DMS53 treated with DMSO at 0.1 percent for 48 hours (cell line): ENCODE measurements around the gene RAD21L1.
A peak's percentile ranks its signal among the peaks of the same experiment; 100 is the strongest.
"Not testable (repeated sequence)": the region's sequence is repeated elsewhere in the genome, so short reads cannot be mapped to it uniquely, and the experiment has no call there.

Experiments used
- DNase-seq: peaks from one replicate; lab custom pipeline; 2025; ENCODE audit not compliant: unreplicated experiment; lab: John Stamatoyannopoulos, UW

Gene RAD21L1

DNA sequence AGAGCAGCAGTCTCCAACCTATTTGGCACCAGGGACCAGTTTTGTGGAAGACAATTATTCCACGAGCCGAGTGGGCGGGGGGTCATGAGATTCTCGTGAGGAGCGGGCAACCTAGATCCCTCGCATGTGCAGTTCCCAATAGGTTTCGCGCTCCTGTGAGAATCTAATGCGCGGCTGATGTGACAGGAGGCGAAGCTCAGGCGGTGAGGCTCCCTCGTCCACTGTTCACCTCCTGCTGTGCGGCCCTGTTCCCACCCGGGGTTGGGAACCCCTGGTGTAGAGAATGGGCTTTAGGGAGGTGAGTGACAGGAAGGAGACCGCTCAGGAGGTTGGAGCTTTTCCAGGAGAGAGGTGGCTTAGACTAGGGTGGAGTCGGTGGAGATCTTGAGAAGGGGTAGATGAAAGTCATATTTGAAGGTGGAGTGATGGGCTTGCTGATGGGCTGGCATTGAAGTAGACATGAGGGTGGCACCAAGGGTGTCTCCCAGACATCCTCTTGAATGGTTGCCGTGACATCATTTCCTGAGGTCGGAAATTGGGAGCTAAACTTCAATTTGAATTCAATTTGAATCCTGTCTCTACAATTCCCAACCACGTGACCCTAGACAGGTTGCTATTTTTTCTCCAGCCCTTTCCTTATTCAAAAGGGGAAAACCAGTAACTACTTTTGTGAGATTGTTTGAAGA lies 1.5 kb upstream of the RAD21L1 start:
- DNase-seq, result no peak

DNA sequence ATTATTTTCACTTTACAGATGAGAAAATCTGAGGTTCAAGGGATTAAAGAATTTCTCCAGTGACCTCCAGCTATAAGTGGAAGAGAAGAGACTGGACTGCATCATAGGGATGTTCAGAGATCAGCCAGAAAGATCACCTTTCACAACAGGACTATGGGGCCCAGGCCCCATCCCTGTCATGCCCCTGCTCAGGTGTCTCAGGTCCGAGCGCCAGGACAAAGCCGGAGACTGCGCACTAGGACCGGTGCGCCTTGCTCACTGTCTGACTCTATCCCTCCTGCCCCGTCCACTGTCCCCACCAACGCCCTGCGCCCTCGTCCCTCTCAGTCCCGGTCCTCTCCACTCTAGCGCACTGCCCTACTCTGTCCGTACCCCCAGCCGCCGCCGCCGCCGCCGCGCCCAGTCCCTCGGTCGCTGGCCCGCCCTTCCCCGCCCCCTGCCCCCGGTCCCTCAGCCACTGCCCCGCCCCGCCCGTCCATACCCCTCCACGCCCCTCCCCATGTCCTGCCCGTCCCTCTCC lies 521 bp upstream of the RAD21L1 start:
- DNase-seq, result peak; percentile 35

GRCh38 chr20:1229541-1229940 lies 3.7 kb downstream of the RAD21L1 start:
- no peak for DNase-seq

DNA sequence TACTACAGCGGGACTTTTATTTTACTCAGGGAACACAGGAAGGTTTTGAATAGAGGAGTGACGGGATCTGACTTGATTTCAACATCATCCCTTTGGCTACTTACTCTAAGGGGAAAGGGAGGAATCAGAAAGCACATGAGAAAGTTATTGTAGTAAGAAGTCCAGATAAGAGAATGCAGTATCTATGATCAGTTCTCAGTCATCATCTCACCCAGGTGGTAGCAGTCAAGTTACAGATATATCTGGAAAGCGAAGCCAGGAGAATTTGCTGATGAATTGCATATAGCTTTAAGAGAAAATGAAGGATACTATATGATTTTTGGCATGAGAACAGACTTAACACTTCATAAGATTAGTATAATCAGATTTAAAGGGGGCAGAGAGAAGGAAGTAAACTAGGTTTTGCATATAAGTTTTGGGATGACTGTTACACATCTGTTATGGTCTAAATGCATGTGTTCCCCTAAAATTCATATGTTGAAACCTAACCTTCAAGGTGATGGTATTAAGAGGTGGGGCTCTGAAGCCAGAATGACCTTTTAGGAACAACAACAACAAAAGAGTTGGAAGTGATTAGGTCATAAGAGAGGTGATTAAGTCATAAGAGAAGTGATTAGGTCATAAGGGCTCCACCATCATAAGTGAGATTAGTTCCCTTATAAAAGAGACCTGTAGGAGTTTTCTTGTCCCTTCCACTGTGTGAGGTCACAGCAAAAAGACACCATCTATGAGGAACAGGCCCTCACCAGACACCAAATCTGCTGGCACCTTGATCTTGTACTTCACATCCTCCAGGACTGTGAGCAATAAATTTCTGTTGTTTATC lies 6.7 kb downstream of the RAD21L1 start:
- DNase-seq, result no peak

DNA sequence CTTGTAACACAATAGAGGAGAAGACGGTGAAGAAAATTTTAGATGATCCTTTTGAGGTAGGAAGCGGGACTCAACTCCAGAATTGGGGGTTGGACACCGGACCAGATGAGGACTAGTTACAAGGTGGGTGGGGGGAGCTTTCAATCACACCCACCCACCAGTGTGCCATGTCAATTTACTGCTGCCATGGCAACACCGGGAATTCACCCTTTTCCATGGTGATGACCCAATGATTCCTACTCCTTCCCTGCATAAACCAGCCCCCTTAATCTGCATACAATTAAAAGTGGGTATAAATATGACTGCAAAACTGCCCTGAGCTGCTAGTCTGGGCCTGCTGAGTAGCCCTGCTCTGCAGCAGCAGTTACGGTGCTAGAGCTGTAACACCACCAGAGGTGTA lies 14.7 kb downstream of the RAD21L1 start:
- no peak for DNase-seq

- DNase-seq, result no peak
Measured at GRCh38 chr20:1241456-1241855, 15.6 kb downstream of the RAD21L1 start.

DNA sequence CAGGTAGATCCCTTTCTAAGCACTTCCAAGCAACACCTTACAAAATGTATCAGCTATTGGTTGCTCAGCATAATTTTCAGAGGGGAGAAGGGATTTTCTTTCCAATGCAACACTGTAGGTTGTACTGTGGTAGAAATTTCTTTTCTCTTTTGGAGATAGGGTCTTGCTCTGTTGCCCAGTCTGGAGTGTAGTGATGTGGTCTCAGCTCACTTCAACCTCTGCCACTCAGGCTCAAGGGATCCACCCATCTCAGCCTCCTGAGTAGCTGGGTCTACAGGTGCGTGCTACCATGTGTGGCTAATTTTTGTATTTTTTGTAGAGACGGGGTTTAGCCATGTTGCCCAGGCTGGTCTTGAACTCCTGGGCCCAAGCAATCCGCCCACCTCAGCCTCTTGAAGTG lies 16.3 kb downstream of the RAD21L1 start:
- no peak for DNase-seq

DNA sequence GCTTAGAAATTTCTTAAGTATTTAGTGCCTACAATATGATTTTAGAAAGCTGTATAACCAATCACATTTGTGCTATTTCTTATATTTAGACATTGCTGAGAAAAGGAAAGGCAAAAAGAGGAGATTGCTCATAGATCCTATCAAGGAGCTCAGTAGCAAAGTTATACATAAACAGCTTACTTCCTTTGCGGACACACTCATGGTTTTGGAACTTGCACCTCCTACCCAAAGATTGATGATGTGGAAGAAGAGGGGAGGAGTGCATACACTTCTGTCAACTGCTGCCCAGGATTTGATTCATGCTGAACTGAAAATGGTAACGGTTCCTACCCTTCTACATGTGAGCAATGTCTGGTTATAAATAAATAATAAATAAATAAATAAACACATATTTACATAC lies 16.7 kb downstream of the RAD21L1 start:
- no peak for DNase-seq

DNA sequence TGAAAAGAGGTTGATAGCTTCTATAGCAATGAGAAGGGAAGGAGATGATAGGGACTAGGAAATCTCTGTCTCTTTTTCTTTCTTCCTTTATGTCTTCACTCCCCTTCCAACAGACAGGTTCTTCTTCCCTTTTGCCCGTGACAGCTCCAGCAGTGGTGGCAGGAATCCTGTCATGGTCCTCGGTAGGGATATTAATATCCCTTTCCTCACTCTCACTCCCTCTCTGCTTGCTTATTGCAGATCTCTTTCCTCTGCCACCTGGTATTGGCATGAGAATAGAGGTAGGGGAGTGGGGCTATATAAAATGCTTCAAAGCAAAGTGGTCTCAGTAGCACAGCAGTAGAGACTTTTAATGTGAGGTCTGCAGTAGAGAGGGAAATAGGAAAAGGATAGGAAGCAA lies 19.7 kb downstream of the RAD21L1 start:
- no peak for DNase-seq

DNA sequence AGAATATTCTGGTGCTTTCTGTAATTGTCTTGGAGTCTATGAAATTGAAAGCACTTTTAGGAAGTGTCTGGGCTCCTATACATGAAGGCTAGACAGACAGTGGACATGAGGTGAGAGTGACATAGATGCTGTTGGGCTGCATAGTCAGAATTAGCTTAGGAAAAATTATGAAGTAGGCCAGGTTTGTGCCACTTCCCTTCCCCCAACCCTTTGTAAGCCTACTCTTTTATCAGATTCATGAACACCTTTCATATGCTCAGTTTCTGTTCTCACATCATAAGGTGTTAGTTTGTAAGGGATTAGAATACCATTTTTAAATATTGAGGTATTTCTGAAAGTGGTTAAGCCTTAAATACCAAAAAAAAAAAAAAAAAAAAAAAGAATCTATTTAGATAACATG lies 21.8 kb downstream of the RAD21L1 start:
- no peak for DNase-seq

DNA sequence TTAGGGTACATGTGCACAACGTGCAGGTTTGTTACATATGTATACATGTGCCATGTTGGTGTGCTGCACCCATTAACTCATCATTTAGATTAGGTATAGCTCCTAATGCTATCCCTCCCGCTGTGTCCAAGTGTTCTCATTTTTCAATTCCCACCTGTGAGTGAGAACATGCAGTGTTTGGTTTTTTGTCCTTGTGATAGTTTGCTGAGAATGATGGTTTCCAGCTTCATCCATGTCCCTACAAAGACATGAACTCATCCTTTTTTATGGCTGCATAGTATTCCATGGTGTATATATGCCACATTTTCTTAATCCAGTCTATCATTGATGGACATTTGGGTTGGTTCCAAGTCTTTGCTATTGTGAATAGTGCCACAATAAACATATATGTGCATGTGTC lies 24.4 kb downstream of the RAD21L1 start:
- DNase-seq, result not testable (repeated sequence)

DNA sequence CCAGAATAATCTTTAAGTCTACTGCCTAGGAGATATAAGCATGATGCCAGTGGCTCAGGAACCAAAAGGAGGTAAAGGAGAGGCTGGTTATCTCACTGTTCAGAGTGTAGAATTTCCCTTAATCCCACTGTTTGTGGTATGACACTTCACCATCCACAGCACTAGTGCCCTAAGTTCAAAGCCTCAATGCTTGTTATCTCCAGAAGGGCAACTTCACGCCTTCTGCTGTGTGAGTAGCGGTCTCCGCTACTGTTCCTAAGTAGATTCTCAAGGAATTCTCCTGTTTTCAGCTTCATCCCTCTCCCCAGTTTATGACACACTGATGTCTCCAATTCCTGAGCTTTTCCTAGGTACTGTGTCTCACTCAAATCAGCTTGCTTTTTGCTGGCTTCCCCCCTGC lies 26.6 kb downstream of the RAD21L1 start:
- no peak for DNase-seq

DNA sequence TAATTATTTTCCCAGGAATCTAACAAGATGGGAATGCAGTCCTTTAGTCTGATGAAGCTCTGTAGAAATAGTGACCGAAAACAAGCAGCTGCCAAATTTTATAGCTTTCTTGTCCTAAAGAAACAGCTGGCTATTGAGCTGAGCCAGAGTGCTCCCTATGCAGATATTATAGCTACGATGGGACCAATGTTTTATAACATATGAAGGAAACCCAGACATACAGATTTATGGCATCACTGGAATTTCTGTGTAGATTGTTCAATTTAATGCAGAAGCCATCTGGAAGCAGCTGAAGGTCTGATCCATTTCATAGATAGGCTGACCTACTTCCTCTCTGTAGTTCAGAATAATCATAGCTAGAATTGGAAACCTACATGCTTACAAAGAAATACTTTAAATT lies 28.4 kb downstream of the RAD21L1 start:
- no peak for DNase-seq

DNA sequence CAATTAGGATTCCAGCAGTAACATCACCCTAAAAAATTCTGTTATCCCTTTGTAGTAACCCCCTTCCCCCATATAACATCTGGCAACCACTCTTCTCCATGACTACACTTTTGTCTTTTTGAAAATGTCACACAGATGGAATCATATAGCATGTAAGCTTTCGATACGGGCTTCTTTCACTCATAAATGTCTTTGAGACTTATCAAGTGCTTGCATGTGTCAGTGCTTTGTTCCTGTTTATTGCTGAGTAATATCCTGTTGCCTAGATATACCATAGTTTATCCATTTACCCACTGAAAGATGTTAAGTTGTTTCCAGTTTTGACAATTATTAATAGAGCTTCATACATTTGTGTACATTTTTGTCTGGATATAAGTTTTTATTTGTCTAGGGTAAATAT lies 29.8 kb downstream of the RAD21L1 start:
- DNase-seq, result no peak

DNA sequence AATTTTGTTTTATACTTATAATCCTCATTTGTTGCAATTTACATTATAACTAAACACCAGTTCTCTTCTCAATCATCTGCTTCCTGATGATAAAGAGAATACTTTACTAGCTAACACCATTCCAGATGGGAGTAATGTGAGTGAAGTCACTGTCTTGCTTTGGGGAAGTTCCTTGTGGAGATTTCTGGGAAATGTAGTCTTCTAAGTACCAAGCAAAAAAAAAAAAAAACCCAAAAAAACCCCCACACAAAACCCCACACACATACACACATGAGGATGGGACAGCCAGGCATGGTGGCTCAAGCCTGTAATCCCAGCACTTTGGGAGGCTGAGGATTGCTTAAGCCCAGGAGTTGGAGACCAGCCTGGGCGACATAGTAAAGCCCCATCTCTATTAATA lies 38.0 kb downstream of the RAD21L1 start:
- DNase-seq, result no peak

DNA sequence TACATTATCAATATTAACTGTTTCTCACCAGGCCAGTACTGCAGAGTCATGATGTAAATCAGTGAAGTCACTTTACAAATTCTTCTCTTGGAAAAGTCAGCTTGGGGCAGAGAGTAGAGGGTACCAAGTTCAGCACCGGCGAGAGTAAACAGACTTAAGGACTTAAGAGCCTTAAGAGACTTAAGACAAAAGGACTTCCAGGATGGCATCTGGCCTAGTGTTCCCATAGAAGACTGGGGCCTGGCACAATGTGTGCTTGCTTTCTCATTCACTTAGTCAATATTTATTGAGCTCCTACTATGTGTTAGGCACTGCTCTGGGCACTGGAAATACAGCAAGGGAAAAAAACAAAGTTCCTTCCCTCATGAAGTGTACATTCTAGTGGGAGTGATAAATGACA lies 38.9 kb downstream of the RAD21L1 start:
- DNase-seq, result no peak

- DNase-seq, result no peak
Measured at GRCh38 chr20:1265226-1265915, 39.5 kb downstream of the RAD21L1 start.

DNA sequence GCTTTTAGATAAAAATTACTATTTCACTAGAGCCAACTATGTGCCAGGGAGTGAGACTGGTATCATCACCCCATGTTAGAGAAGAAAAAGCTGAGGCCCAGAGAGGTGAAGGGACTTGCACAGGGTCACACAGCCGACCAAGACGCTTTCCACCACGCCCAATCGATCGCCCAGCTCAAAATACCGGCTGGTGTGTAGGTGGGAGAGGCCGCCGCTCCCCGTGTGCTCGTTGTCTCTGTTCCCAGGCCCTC lies 40.0 kb downstream of the RAD21L1 start:
- no peak for DNase-seq

- no peak for DNase-seq
Measured at GRCh38 chr20:1266167-1266973, 40.5 kb downstream of the RAD21L1 start, which contains the start of gene SNPH. Gene SNPH, plus strand, starts transcription at chr20:1266294. Its CDS starts 29,946 bp downstream, at chr20:1296240.

DNA sequence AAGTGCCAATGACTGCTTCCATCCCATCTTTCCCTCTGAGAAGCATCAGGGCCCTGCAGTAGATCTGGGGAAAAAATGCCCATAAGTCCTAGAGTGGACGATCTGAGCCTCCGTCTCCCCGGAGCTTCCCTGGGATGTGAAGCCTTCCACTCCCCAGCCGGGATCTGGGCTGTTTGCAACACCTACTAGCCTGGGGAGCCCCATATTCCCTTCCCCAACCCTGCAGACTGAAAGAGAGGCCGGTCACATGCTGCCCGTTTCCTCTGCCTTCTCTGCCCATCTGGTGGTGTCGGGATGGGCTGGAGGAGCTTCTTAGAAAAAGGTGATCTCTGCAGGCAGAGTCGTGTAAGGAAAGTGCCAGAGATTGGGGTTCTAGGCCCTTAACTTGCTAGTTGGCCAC lies 41.3 kb downstream of the RAD21L1 start:
- DNase-seq, result no peak

GRCh38 chr20:1267809-1268374 lies 42.0 kb downstream of the RAD21L1 start:
- no peak for DNase-seq
